ENCODE data around the gene TMED4. TPM values are rescaled to one million over a fixed set of nuclear protein-coding genes. Genes with fewer than 3 reads are reported as not detected.

Gene TMED4
- total and polyA plus RNA-seq, 2 donors (not counting 1 experiment from before 2014, with no cell fraction given), result 84.1 to 102 TPM

DNA sequence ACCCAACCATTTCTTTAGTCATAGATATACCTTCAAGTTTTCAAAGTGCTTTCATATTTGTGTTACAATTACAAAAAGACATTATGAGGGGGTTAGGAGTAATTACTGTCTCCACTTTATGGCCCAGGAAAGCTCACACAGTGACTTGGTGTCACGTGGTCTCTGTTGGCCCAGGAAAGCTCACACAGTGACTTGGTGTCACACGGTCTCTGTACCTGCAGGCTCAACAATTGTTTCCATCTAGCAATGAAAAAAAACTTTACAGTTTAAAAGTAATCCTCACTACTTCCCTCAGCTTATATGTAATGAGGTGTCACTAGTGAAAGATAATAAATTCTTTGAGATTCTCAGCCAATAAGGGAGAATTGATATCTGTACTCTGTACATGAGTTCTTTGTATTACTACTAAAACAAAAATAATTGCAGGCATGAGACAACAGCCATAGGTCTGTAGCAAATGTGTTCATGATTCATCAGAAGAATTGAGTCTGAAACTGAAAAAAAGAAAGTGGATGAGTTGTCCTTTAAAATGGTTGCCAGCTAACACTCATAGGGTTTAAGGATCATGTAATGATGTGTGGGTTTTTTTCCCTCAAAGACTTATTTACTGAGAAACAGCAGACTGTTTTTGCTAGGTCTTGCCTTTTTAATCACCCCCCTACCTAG lies 35.3 kb upstream of the TMED4 start:
- Histone ChIP-seq H3K79me2 (ENCODE audit: control insufficient read depth, insufficient read depth, low read length) (peaks cover 92% of the 10 kb centered on the region), H3K36me3 (replicated peaks in 1 of 2; ENCODE audit: control extremely low read depth in 1 of 2, control insufficient read depth in 1 of 2, extremely low read depth in 1 of 2, insufficient read depth in 2 of 2, low read length in 1 of 2) (no peaks in the 10 kb centered on the region), H4K20me1 (ENCODE audit: control insufficient read depth, insufficient read depth, low read length, poor library complexity, severe bottlenecking) (peaks cover 56% of the 10 kb centered on the region), H3K4me2 (replicated peaks; ENCODE audit: low read depth, low read length, poor library complexity, severe bottlenecking) (no peak overlapping the region), H3K4me3 (ENCODE audit: control extremely low read depth in 1 of 5, extremely low read depth in 1 of 5, insufficient read depth in 1 of 5, low read depth in 2 of 5, low read length in 4 of 5) (no peak overlapping the region), H3K4me1 (ENCODE audit: control insufficient read depth in 2 of 2, insufficient read depth in 2 of 2, low read length in 2 of 2) (peaks cover 28 to 31% of the 10 kb centered on the region in 2 donors), H3K27ac (ENCODE audit: low read length in 2 of 2) (no peak overlapping the region), H3K9me3 (ENCODE audit: control extremely low read depth in 1 of 3, control insufficient read depth in 2 of 3, insufficient read depth in 1 of 3, low read length in 2 of 3) (no peaks in the 10 kb centered on the region), H3K9ac (ENCODE audit: low read length) (no peak overlapping the region), H3K27me3 (replicated peaks in 1 of 4; ENCODE audit: control extremely low read depth in 1 of 4, control insufficient read depth in 3 of 4, insufficient read depth in 4 of 4, low read length in 3 of 4) (no peaks in the 10 kb centered on the region), H2AFZ (ENCODE audit: insufficient read depth, low read depth, low read length, poor library complexity, severe bottlenecking) (no peak overlapping the region)
- H3K4me3 Mint-ChIP-seq, result no peak overlapping the region
- no peak overlapping the region for H3K27ac Mint-ChIP-seq
- intact Hi-C loops (cut with micrococcal nuclease), result no loop called here
- DNase-seq (no peak), ATAC-seq (ENCODE audit: low read depth) (no peak)
- H3K27me3 Mint-ChIP-seq, result no peaks in the 10 kb centered on the region
- TF ChIP-seq, protein P1, sequence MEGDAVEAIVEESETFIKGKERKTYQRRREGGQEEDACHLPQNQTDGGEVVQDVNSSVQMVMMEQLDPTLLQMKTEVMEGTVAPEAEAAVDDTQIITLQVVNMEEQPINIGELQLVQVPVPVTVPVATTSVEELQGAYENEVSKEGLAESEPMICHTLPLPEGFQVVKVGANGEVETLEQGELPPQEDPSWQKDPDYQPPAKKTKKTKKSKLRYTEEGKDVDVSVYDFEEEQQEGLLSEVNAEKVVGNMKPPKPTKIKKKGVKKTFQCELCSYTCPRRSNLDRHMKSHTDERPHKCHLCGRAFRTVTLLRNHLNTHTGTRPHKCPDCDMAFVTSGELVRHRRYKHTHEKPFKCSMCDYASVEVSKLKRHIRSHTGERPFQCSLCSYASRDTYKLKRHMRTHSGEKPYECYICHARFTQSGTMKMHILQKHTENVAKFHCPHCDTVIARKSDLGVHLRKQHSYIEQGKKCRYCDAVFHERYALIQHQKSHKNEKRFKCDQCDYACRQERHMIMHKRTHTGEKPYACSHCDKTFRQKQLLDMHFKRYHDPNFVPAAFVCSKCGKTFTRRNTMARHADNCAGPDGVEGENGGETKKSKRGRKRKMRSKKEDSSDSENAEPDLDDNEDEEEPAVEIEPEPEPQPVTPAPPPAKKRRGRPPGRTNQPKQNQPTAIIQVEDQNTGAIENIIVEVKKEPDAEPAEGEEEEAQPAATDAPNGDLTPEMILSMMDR (IDR thresholded peaks at IDR 0.05), result no peak
- no peak for TF ChIP-seq EZH2 (IDR thresholded peaks at IDR 0.05; ENCODE audit: borderline replicate concordance, insufficient read depth, low read depth, low read length, poor library complexity, severe bottlenecking)
- H3K4me1 Mint-ChIP-seq, result peaks cover 59% of the 10 kb centered on the region
- ChIA-PET POLR2A (interaction anchor here (0.6 kb wide), 1 partner anchor 135 kb away, joined by 3 read pairs; no protein-coding TSS in a partner anchor), CTCF (interaction anchor here (0.7 kb wide), 1 partner anchor 19 kb away, joined by 3 read pairs; no protein-coding TSS in a partner anchor)
- H3K9me3 Mint-ChIP-seq (ENCODE audit: insufficient read depth), result no peaks in the 10 kb centered on the region
- WGBS (ENCODE audit: insufficient coverage), result 80% methylated on average over 1 of the region's 2 CpGs

DNA sequence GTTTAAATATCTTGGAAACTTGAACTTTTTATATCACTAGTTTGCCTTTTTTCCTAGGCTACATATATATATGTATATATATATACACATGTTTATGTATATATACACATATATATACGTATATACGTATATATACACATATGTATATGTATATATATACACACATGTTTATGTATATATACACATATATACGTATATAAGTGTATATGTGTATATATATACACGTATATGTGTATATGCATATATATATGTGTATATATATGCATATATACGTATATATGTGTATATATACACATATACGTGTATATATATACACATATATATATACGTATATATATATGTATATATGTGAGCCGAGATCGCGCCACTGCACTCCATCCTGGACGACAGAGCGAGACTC lies 34.5 kb upstream of the TMED4 start:
- peaks cover 57% of the 10 kb centered on the region for H3K4me1 Mint-ChIP-seq
- H3K27me3 Mint-ChIP-seq, result no peaks in the 10 kb centered on the region
- Histone ChIP-seq H3K79me2 (ENCODE audit: control insufficient read depth, insufficient read depth, low read length) (peaks cover 95% of the 10 kb centered on the region), H3K4me3 (ENCODE audit: control extremely low read depth in 1 of 5, extremely low read depth in 1 of 5, insufficient read depth in 1 of 5, low read depth in 2 of 5, low read length in 4 of 5) (no peak overlapping the region), H3K36me3 (replicated peaks in 1 of 2; ENCODE audit: control extremely low read depth in 1 of 2, control insufficient read depth in 1 of 2, extremely low read depth in 1 of 2, insufficient read depth in 2 of 2, low read length in 1 of 2) (no peaks in the 10 kb centered on the region), H3K9me3 (ENCODE audit: control extremely low read depth in 1 of 3, control insufficient read depth in 2 of 3, insufficient read depth in 1 of 3, low read length in 2 of 3) (no peaks in the 10 kb centered on the region), H3K27ac (ENCODE audit: low read length in 2 of 2) (no peak overlapping the region), H3K9ac (ENCODE audit: low read length) (no peak overlapping the region), H3K27me3 (replicated peaks in 1 of 4; ENCODE audit: control extremely low read depth in 1 of 4, control insufficient read depth in 3 of 4, insufficient read depth in 4 of 4, low read length in 3 of 4) (no peaks in the 10 kb centered on the region), H3K4me1 (ENCODE audit: control insufficient read depth in 2 of 2, insufficient read depth in 2 of 2, low read length in 2 of 2) (peaks cover 26 to 31% of the 10 kb centered on the region in 2 donors), H4K20me1 (ENCODE audit: control insufficient read depth, insufficient read depth, low read length, poor library complexity, severe bottlenecking) (peaks cover 54% of the 10 kb centered on the region), H3K4me2 (replicated peaks; ENCODE audit: low read depth, low read length, poor library complexity, severe bottlenecking) (no peak overlapping the region), H2AFZ (ENCODE audit: insufficient read depth, low read depth, low read length, poor library complexity, severe bottlenecking) (no peak overlapping the region)
- no peak overlapping the region for H3K4me3 Mint-ChIP-seq
- intact Hi-C loops (cut with micrococcal nuclease), result no loop called here
- no peaks in the 10 kb centered on the region for H3K9me3 Mint-ChIP-seq (ENCODE audit: insufficient read depth)
- no peak overlapping the region for H3K27ac Mint-ChIP-seq
- 100% methylated on average over 5 of the region's 12 CpGs for WGBS (ENCODE audit: insufficient coverage)
- POLR2A ChIA-PET, result no interaction called here
- no peak for TF ChIP-seq EZH2 (IDR thresholded peaks at IDR 0.05; ENCODE audit: borderline replicate concordance, insufficient read depth, low read depth, low read length, poor library complexity, severe bottlenecking)
- TF ChIP-seq, protein P1 (IDR thresholded peaks at IDR 0.05), result no peak
- DNase-seq (no peak), ATAC-seq (ENCODE audit: low read depth) (no peak)
- CTCF ChIA-PET, result interaction anchor here (0.7 kb wide), 1 partner anchor 20 kb away, joined by 3 read pairs; no protein-coding TSS in a partner anchor

Measured in B cell (primary cell).